A549 (cell line): ENCODE measurements around the gene FGF6. TPM values are rescaled to one million over a fixed set of nuclear protein-coding genes. Genes with fewer than 3 reads are reported as not detected.

Experiments used
- ATAC-seq, 2 experiments: fragments of 200-7000 bp in 1 of 2; fragments of >200 bp in 1 of 2; cut with Nextera tagmentation in 1 of 2; cut with Tn5 transposase in 1 of 2; 3 replicates each; pipeline versions ENCODE4 v1.8.0 to v1.9.1; 2018 to 2020; ENCODE audit warnings: mild to moderate bottlenecking in 1 of 2, moderate library complexity in 1 of 2
- CTCF ChIA-PET: fragments of 300-600 bp; sonication (Branson Sonifier 250); formaldehyde crosslinking; extraction: SDS; loops from one replicate; lab custom pipeline; 2021; ENCODE audit warnings: antibody characterized with exemption, inconsistent platforms; lab: Yijun Ruan, JAX
- POLR2A ChIA-PET: fragments of 350-600 bp; formaldehyde crosslinking; extraction: SDS; loops from one replicate; lab custom pipeline; 2021; ENCODE audit warnings: antibody characterized with exemption, inconsistent platforms; lab: Yijun Ruan, JAX
- DNase-seq, 2 experiments: peaks; one replicate each; pipeline versions ENCODE4 v3.0.0 to v3.0.0-alpha.2; 2011 to 2016; ENCODE audit warnings: low read depth in 1 of 2, low spot score in 1 of 2
- FAIRE-seq: peaks from 2 replicates; lab custom pipeline; 2011; peaks lifted over from hg19 to GRCh38; lab: Jason Lieb, UNC
- H3K27ac ChIP-seq, 2 experiments: fragments of >200 bp; sonication (Bioruptor Twin); formaldehyde crosslinking; 3 replicates each; pipeline ENCODE4 v1.5.1; 2016 to 2017
- H3K4me1 ChIP-seq: fragments of >200 bp; sonication (Bioruptor Twin); formaldehyde crosslinking; 3 replicates; pipeline ENCODE4 v1.6.1; 2016
- H3K4me2 ChIP-seq: fragments of >200 bp; sonication (Bioruptor Twin); formaldehyde crosslinking; 3 replicates; pipeline ENCODE4 v1.6.1; 2016
- H3K4me3 ChIP-seq: fragments of >200 bp; sonication (Bioruptor Twin); formaldehyde crosslinking; 3 replicates; pipeline ENCODE4 v1.5.1; 2016
- H3K9me3 ChIP-seq: fragments of >200 bp; sonication (Bioruptor Twin); formaldehyde crosslinking; 3 replicates; pipeline ENCODE4 v1.6.1; 2016
- BHLHE40 ChIP-seq: IDR thresholded peaks from 2 replicates; pipeline ENCODE4 v1.6.1; 2012; ENCODE audit warnings: low read depth, low read length, inconsistent platforms
- CHD2 ChIP-seq: fragments of 150-350 bp; IDR thresholded peaks from 2 replicates; pipeline ENCODE4 v1.6.1; 2014; ENCODE audit warnings: low read length; ENCODE audit not compliant: partially characterized antibody
- GATA3 ChIP-seq: IDR thresholded peaks from 2 replicates; pipeline ENCODE4 v1.6.1; 2012; ENCODE audit warnings: borderline replicate concordance
- HDAC2 ChIP-seq: fragments of 200-600 bp; sonication (generic); IDR thresholded peaks from 2 replicates; pipeline ENCODE4 v1.6.1; 2016
- HMGXB4 ChIP-seq: fragments of 250-450 bp; sonication (Bioruptor Pico); IDR thresholded peaks from 2 replicates; pipeline ENCODE4 v1.5.0; 2021; ENCODE audit warnings: mild to moderate bottlenecking, moderate library complexity, borderline replicate concordance
- HOXA7 ChIP-seq: fragments of 250-450 bp; sonication (Bioruptor Pico); IDR thresholded peaks from 2 replicates; pipeline ENCODE4 v1.5.0; 2020; ENCODE audit warnings: mild to moderate bottlenecking, moderate library complexity
- JUN ChIP-seq, 2 experiments: fragments of >200 bp; sonication (Bioruptor Twin); formaldehyde crosslinking; IDR thresholded peaks; 2 replicates in 1 of 2; 3 replicates in 1 of 2; pipeline ENCODE4 v1.6.1; 2016 to 2017
- MYC ChIP-seq: IDR thresholded peaks from 2 replicates; pipeline ENCODE4 v1.6.1; 2012; ENCODE audit warnings: mild to moderate bottlenecking, inconsistent platforms, low read length, improper control_type of control experiment, borderline replicate concordance
- NPAS2 ChIP-seq: fragments of 250-450 bp; sonication (Bioruptor Pico); IDR thresholded peaks from 2 replicates; pipeline ENCODE4 v1.8.0; 2022; ENCODE audit warnings: mild to moderate bottlenecking, moderate library complexity, borderline replicate concordance
- PBX3 ChIP-seq: IDR thresholded peaks from 2 replicates; pipeline ENCODE4 v1.6.1; 2012
- PHF8 ChIP-seq: fragments of 200-600 bp; sonication (generic); IDR thresholded peaks from 2 replicates; pipeline ENCODE4 v1.6.1; 2016; ENCODE audit warnings: low read depth, mild to moderate bottlenecking, antibody characterized with exemption, moderate library complexity, borderline replicate concordance
- POLR2A ChIP-seq: IDR thresholded peaks from 2 replicates; pipeline ENCODE4 v1.6.1; 2012; ENCODE audit warnings: mild to moderate bottlenecking, low read length
- POLR2AphosphoS2 ChIP-seq: conservative IDR thresholded peaks from 2 replicates; pipeline ENCODE4 v1.6.1; 2012; ENCODE audit warnings: low read length, improper control_type of control experiment, inconsistent platforms
- RARB ChIP-seq: fragments of 250-450 bp; sonication (Bioruptor Pico); IDR thresholded peaks from 2 replicates; pipeline ENCODE4 v1.8.0; 2021; ENCODE audit warnings: mild to moderate bottlenecking, moderate library complexity
- RNF2 ChIP-seq: fragments of 200-600 bp; sonication (generic); IDR thresholded peaks from 2 replicates; pipeline ENCODE4 v1.6.1; 2016; ENCODE audit warnings: low read depth, mild to moderate bottlenecking, antibody characterized with exemption, moderate library complexity, borderline replicate concordance
- SREBF2 ChIP-seq: fragments of 450-650 bp; IDR thresholded peaks from 2 replicates; pipeline ENCODE4 v1.6.1; 2014; ENCODE audit warnings: mild to moderate bottlenecking, moderate library complexity
- TFCP2L1 ChIP-seq: fragments of 250-450 bp; sonication (Bioruptor Pico); IDR thresholded peaks from 2 replicates; pipeline ENCODE4 v1.5.0; 2021; ENCODE audit warnings: mild to moderate bottlenecking
- TP53 ChIP-seq: fragments of 250-450 bp; sonication (Bioruptor Pico); IDR thresholded peaks from 2 replicates; pipeline ENCODE4 v1.5.0; 2021; ENCODE audit warnings: mild to moderate bottlenecking, moderate library complexity
- ZSCAN20 ChIP-seq: fragments of 250-450 bp; sonication (Bioruptor Pico); IDR thresholded peaks from 2 replicates; pipeline ENCODE4 v1.8.0; 2022; ENCODE audit warnings: mild to moderate bottlenecking, moderate library complexity
- WGBS: methylation state at CpG from one replicate; pipeline ENCODE4 v1.1.6; 2017; ENCODE audit errors: missing lambda C conversion rate; 5-methylcytosine and 5-hydroxymethylcytosine counted together
- polyA plus RNA-seq, 4 experiments: library from polyadenylated mRNA; depleted of rRNA in 3 of 4; stranded (reverse); fragments of >200 nt; fragmentation: RNase III in 1 of 4; extraction: RNeasy Plus Mini Kit Qiagen cat#74134 plus additional on column Dnase treatment in 1 of 4; gene quantifications; 2 replicates in 3 of 4; 3 replicates in 1 of 4; pipeline ENCODE4 v1.2.3, GENCODE V29; 2011 to 2017
- TF ChIP-seq, protein P1 (sequence below): fragments of >200 bp; sonication (Bioruptor Twin); formaldehyde crosslinking; IDR thresholded peaks from 2 replicates; pipeline ENCODE4 v1.6.1; 2016
- TF ChIP-seq, protein P2 (sequence below): IDR thresholded peaks from 2 replicates; pipeline ENCODE4 v1.6.1; 2012
- TF ChIP-seq, protein P3 (sequence below): fragments of 450-650 bp; IDR thresholded peaks from 2 replicates; pipeline ENCODE4 v1.6.1; 2014; ENCODE audit warnings: antibody characterized with exemption

Gene FGF6
- polyA plus RNA-seq, 2 of the 4 experiments (the other 2 are of a cell fraction): not detected

GRCh38 chr12:4402996-4403395, 42.6 kb downstream of the FGF6 start:
- CTCF ChIA-PET: no interaction called here
- DNase-seq (no peak), FAIRE-seq (no peak), ATAC-seq (no peak)
- Histone ChIP-seq H3K4me1 (no peaks in the 10 kb centered on the region), H3K27ac (no peak overlapping the region), H3K4me3 (no peak overlapping the region), H3K4me2 (no peak overlapping the region), H3K9me3 (no peaks in the 10 kb centered on the region; the same call in 2 of the 3 replicates)
- 0% methylated on average over 4 of the region's 4 CpGs for WGBS
- no peak for TF ChIP-seq TFCP2L1 (CRISPR knock-in tag)
- no peak for TF ChIP-seq PBX3
- no peak for TF ChIP-seq GATA3
- TF ChIP-seq POLR2AphosphoS2: no peak
- no peak for TF ChIP-seq PHF8
- no peak for TF ChIP-seq JUN (IDR thresholded peaks at IDR 0.05)
- no peak for TF ChIP-seq TP53 (CRISPR knock-in tag)
- no peak for TF ChIP-seq POLR2A
- TF ChIP-seq SREBF2: no peak
- no peak for TF ChIP-seq MYC
- TF ChIP-seq BHLHE40: no peak
- no peak for TF ChIP-seq NPAS2 (CRISPR knock-in tag)
- TF ChIP-seq, protein P1, sequence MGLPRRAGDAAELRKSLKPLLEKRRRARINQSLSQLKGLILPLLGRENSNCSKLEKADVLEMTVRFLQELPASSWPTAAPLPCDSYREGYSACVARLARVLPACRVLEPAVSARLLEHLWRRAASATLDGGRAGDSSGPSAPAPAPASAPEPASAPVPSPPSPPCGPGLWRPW: no peak
- TF ChIP-seq RARB (CRISPR knock-in tag): no peak
- no peak for TF ChIP-seq HDAC2
- no peak for TF ChIP-seq CHD2
- POLR2A ChIA-PET: no interaction called here

DNA sequence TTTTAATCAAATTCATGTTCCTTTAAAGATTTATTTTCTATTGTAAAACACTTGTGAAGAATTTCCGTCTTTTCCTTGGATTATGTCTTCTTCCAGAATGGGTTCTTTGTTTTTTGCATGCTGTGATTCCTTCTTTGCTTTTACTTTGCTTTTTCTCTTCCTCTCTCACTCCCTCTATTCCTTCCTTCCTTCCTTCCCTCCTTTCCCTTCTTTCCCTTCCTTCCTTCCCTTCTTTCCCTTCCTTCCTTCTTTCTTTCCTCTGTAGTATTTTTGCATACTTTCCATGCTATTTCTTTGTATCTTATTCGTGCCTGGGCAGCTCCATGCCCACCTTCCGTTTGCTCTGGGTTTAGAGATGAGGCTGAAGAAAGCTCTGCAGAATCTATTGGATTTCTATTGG, 44.5 kb downstream of the FGF6 start:
- H3K4me3 ChIP-seq: no peak overlapping the region
- TF ChIP-seq NPAS2 (CRISPR knock-in tag) (no peak), POLR2AphosphoS2 (no peak), JUN (IDR thresholded peaks at IDR 0.05) (no peak), ZSCAN20 (no peak)
- TF ChIP-seq, protein P2, sequence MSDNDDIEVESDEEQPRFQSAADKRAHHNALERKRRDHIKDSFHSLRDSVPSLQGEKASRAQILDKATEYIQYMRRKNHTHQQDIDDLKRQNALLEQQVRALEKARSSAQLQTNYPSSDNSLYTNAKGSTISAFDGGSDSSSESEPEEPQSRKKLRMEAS: no peak
- TF ChIP-seq, protein P3, sequence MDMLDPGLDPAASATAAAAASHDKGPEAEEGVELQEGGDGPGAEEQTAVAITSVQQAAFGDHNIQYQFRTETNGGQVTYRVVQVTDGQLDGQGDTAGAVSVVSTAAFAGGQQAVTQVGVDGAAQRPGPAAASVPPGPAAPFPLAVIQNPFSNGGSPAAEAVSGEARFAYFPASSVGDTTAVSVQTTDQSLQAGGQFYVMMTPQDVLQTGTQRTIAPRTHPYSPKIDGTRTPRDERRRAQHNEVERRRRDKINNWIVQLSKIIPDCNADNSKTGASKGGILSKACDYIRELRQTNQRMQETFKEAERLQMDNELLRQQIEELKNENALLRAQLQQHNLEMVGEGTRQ: no peak
- H3K9me3 ChIP-seq: no peaks in the 10 kb centered on the region; the same call in 2 of the 3 replicates
- ChIA-PET CTCF (no interaction called here), POLR2A (no interaction called here)
- FAIRE-seq (no peak), ATAC-seq (no peak), DNase-seq (no peak)
- no peaks in the 10 kb centered on the region for H3K4me1 ChIP-seq
- no peak overlapping the region for H3K27ac ChIP-seq
- 14% methylated on average over 3 of the region's 3 CpGs for WGBS
- no peak overlapping the region for H3K4me2 ChIP-seq

DNA sequence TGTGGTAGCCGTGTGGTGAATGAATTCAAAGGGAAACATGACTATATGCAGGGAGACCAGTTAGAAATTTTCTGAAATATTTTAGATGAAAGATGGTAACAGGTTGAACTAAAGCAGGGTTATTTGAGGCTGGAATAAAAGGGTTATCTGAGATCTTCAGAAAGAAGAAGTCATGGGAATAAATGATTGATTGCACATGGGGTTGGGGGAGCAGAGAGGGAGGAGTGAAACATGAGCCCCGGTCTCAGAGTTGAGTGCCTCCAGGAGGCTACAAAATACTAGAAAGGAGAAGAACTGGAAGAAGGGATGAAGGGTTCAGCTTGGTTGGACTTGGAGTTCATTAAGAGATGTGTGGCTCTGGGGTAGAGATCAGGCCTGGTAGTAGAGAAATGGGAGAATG, 49.8 kb downstream of the FGF6 start:
- no peaks in the 10 kb centered on the region; the same call in 2 of the 3 replicates for H3K9me3 ChIP-seq
- ChIA-PET POLR2A (no interaction called here), CTCF (no interaction called here)
- no peaks in the 10 kb centered on the region for H3K4me1 ChIP-seq
- DNase-seq: no peak
- no peak overlapping the region for H3K27ac ChIP-seq
- TF ChIP-seq, protein P2: no peak
- TF ChIP-seq, protein P3: no peak
- TF ChIP-seq ZSCAN20: no peak
- TF ChIP-seq RNF2: no peak
- no peak for TF ChIP-seq SREBF2
- TF ChIP-seq HOXA7: no peak
- no peak for TF ChIP-seq HMGXB4 (CRISPR knock-in tag)
- no peak for TF ChIP-seq TFCP2L1 (CRISPR knock-in tag)
- no peak overlapping the region for H3K4me2 ChIP-seq
- FAIRE-seq: no peak
- no peak for ATAC-seq
- H3K4me3 ChIP-seq: no peak overlapping the region
- 0% methylated on average over 2 of the region's 2 CpGs for WGBS
